GM23248 (cell line): ENCODE measurements around the gene HDAC8.

Experiments
- EZH2 ChIP-seq: fragments of 200-600 bp; sonication (generic); IDR thresholded peaks from 2 replicates; pipeline ENCODE4 v1.6.1; 2018; ENCODE audit warnings: antibody characterized with exemption, mild to moderate bottlenecking; ENCODE audit not compliant: insufficient read depth, poor library complexity, severe bottlenecking
- EZH2phosphoT487 ChIP-seq: fragments of 200-600 bp; sonication (generic); IDR thresholded peaks from 2 replicates; pipeline ENCODE4 v1.6.1; 2018; ENCODE audit warnings: antibody characterized with exemption, moderate library complexity, mild to moderate bottlenecking, low read depth; ENCODE audit not compliant: insufficient read depth

DNA sequence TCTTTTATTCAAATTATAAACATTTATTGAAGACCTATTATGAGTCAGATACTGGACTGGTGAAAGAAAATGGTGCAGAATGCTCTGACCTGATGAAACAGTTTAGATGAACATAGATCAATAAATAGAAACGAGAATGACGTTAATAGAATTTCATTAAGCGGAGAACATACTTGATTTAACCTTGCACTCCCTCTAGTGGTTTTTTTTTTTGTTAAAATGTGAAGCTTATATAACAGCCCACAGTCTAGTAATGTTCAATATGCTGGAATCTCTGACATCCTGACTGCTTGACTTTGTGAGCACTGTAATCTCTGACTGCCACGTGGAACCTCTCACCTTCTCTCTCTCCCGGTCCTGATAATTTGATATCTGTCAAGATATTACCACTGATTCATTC lies 32.3 kb downstream of the HDAC8 start:
- TF ChIP-seq EZH2: no peak
- no peak for TF ChIP-seq EZH2phosphoT487
